B cell (primary cell): ENCODE data around the gene ACTN1. TPM values are rescaled to one million over a fixed set of nuclear protein-coding genes. Genes with fewer than 3 reads are reported as not detected.

Source experiments
- ATAC-seq: fragments of 200-7000 bp; cut with Tn5 transposase; one replicate; pipeline ENCODE4 v1.10.0; 2021; ENCODE audit warnings: low read depth, mild to moderate bottlenecking, moderate number of reproducible peaks, moderate library complexity
- CTCF ChIA-PET: fragments of 350-600 bp; sonication (Branson Sonifier 250); formaldehyde crosslinking; loops from one replicate; lab custom pipeline; 2021; ENCODE audit warnings: antibody characterized with exemption, inconsistent platforms; lab: Charles Lee
- POLR2A ChIA-PET: fragments of 350-600 bp; sonication (Branson Sonifier 250); formaldehyde crosslinking; loops from one replicate; lab custom pipeline; 2021; ENCODE audit warnings: antibody characterized with exemption; lab: Charles Lee
- DNase-seq: peaks from one replicate; pipeline ENCODE4 v3.0.0; 2013
- H2AFZ ChIP-seq: 2 replicates; pipeline ENCODE4 v1.6.1; 2012; ENCODE audit warnings: mild to moderate bottlenecking, low read depth, low read length; ENCODE audit not compliant: insufficient read depth, poor library complexity, severe bottlenecking
- H3K27ac ChIP-seq, 2 donors: 1 replicate in 1 of 2; 2 replicates in 1 of 2; pipeline ENCODE4 v1.5.1; 2012 to 2013; ENCODE audit warnings: low read length in 2 of 2, mild to moderate bottlenecking in 2 of 2, moderate library complexity in 1 of 2
- H3K27me3 ChIP-seq, 4 experiments: fragments of 200-600 bp in 1 of 4; sonication (generic) in 1 of 4; replicated peaks in 1 of 4; 1 replicate in 2 of 4; 2 replicates in 2 of 4; pipeline versions ENCODE4 v1.6.1 to v1.7.0; 2013 to 2016; ENCODE audit warnings: low read length in 3 of 4, mild to moderate bottlenecking in 2 of 4, mixed read lengths in 1 of 4, moderate library complexity in 1 of 4; ENCODE audit not compliant: insufficient read depth in 4 of 4, control insufficient read depth in 3 of 4; ENCODE audit errors: control extremely low read depth in 1 of 4
- H3K36me3 ChIP-seq, 2 experiments: replicated peaks in 1 of 2; 1 replicate in 1 of 2; 2 replicates in 1 of 2; pipeline versions ENCODE4 v1.6.1 to v1.7.1; 2013; ENCODE audit warnings: low read length in 1 of 2; ENCODE audit not compliant: insufficient read depth in 2 of 2, control insufficient read depth in 1 of 2; ENCODE audit errors: control extremely low read depth in 1 of 2, extremely low read depth in 1 of 2
- H3K4me1 ChIP-seq, 2 donors: fragments of 200-600 bp in 1 of 2; sonication (generic) in 1 of 2; 1 replicate in 1 of 2; 2 replicates in 1 of 2; pipeline versions ENCODE4 v1.5.1 to v1.6.1; 2013 to 2017; ENCODE audit warnings: low read length in 2 of 2; ENCODE audit not compliant: control insufficient read depth in 2 of 2, insufficient read depth in 2 of 2
- H3K4me2 ChIP-seq: replicated peaks from 2 replicates; pipeline ENCODE3; 2012; ENCODE audit warnings: mild to moderate bottlenecking, low read depth, low read length; ENCODE audit not compliant: poor library complexity, severe bottlenecking
- H3K4me3 ChIP-seq, 5 experiments: fragments of 200-600 bp in 1 of 5; sonication (generic) in 1 of 5; 1 replicate in 3 of 5; 2 replicates in 2 of 5; pipeline versions ENCODE4 v1.5.1 to v1.7.0; 2011 to 2016; ENCODE audit warnings: low read length in 4 of 5, mild to moderate bottlenecking in 4 of 5, low read depth in 2 of 5, control low read depth in 1 of 5, moderate library complexity in 1 of 5; ENCODE audit not compliant: insufficient read depth in 1 of 5; ENCODE audit errors: control extremely low read depth in 1 of 5, extremely low read depth in 1 of 5
- H3K79me2 ChIP-seq: fragments of 200-600 bp; sonication (generic); one replicate; pipeline ENCODE4 v1.6.0; 2016; ENCODE audit warnings: low read length; ENCODE audit not compliant: control insufficient read depth, insufficient read depth
- H3K9ac ChIP-seq: fragments of 200-600 bp; sonication (generic); 2 replicates; pipeline ENCODE4 v1.6.1; 2017; ENCODE audit warnings: mild to moderate bottlenecking, low read length, moderate library complexity
- H3K9me3 ChIP-seq, 3 donors: one replicate each; pipeline versions ENCODE4 v1.6.1 to v1.7.1; 2013; ENCODE audit warnings: low read length in 2 of 3; ENCODE audit not compliant: control insufficient read depth in 2 of 3, insufficient read depth in 1 of 3; ENCODE audit errors: control extremely low read depth in 1 of 3
- H4K20me1 ChIP-seq: 2 replicates; pipeline ENCODE4 v1.6.0; 2012; ENCODE audit warnings: mild to moderate bottlenecking, low read length; ENCODE audit not compliant: insufficient read depth, control insufficient read depth, poor library complexity, severe bottlenecking
- H3K27ac Mint-ChIP-seq: one replicate; pipeline ENCODE4 v1.8.0; 2021; ENCODE audit warnings: mixed read lengths
- H3K27me3 Mint-ChIP-seq: one replicate; pipeline ENCODE4 v1.8.0; 2021; ENCODE audit warnings: mixed read lengths
- H3K4me1 Mint-ChIP-seq: one replicate; pipeline ENCODE4 v1.8.0; 2021; ENCODE audit warnings: mixed read lengths
- H3K4me3 Mint-ChIP-seq: one replicate; pipeline ENCODE4 v1.8.0; 2021; ENCODE audit warnings: mixed read lengths
- H3K9me3 Mint-ChIP-seq: one replicate; pipeline ENCODE4 v1.8.0; 2022; ENCODE audit warnings: mixed read lengths; ENCODE audit not compliant: insufficient read depth
- CTCF ChIP-seq: fragments of 200-600 bp; IDR thresholded peaks from one replicate; pipeline ENCODE4 v1.8.0; 2022; ENCODE audit warnings: antibody characterized with exemption, mild to moderate bottlenecking
- EZH2 ChIP-seq: IDR thresholded peaks from 2 replicates; pipeline ENCODE4 v1.6.1; 2012; ENCODE audit warnings: borderline replicate concordance, low read depth, mild to moderate bottlenecking, moderate library complexity, low read length; ENCODE audit not compliant: insufficient read depth, poor library complexity, severe bottlenecking
- WGBS: methylation state at CpG from one replicate; pipeline ENCODE4 v1.1.5; 2013; ENCODE audit warnings: missing lambda C conversion rate; ENCODE audit not compliant: insufficient coverage; 5-methylcytosine and 5-hydroxymethylcytosine counted together
- intact Hi-C: fragments of 100-400 bp; cut with micrococcal nuclease; formaldehyde crosslinking; loops from one replicate; pipeline ENCODE4 v1.10.0; 2022
- polyA plus RNA-seq: library from polyadenylated mRNA; depleted of rRNA; stranded (reverse); fragments of >200 nt; gene quantifications from 2 replicates; pipeline ENCODE4 v1.2.3, GENCODE V29; 2012
- total RNA-seq, 2 donors: library from RNA; stranded (reverse); fragments of 120-200 nt in 1 of 2; gene quantifications; 1 replicate in 1 of 2; 2 replicates in 1 of 2; pipeline versions ENCODE4 v1.2.3 to v1.2.4, GENCODE V29; 2013 to 2022

Gene ACTN1
- total and polyA plus RNA-seq, 2 donors (not counting 1 experiment from before 2014, with no cell fraction given): 0.74 to 0.89 TPM

GRCh38 chr14:68931063-68931462, 48.0 kb downstream of the ACTN1 start:
- Mint-ChIP-seq H3K4me1 (no peaks in the 10 kb centered on the region), H3K4me3 (no peak overlapping the region), H3K27me3 (peaks cover 34% of the 10 kb centered on the region), H3K27ac (no peak overlapping the region), H3K9me3 (peaks cover 7% of the 10 kb centered on the region)
- Histone ChIP-seq H3K9ac (no peak overlapping the region), H3K9me3 (peaks cover 0 to 5% (median 4%) of the 10 kb centered on the region in 3 donors), H3K4me1 (no peaks in the 10 kb centered on the region), H4K20me1 (no peaks in the 10 kb centered on the region), H3K4me2 (no peak overlapping the region), H3K79me2 (no peaks in the 10 kb centered on the region), H3K4me3 (no peak overlapping the region), H3K27me3 (peaks cover 0 to 11% (median 0%) of the 10 kb centered on the region in 4 experiments), H3K27ac (no peak overlapping the region), H2AFZ (no peak overlapping the region), H3K36me3 (no peaks in the 10 kb centered on the region)
- POLR2A ChIA-PET: no interaction called here
- TF ChIP-seq CTCF (no peak), EZH2 (no peak)
- CTCF ChIA-PET: no interaction called here
- intact Hi-C loops: no loop called here
- no peak for ATAC-seq
- no peak for DNase-seq
- WGBS: 100% methylated on average over 3 of the region's 3 CpGs

GRCh38 chr14:68929623-68930307, 49.3 kb downstream of the ACTN1 start:
- ATAC-seq: no peak
- H3K27ac Mint-ChIP-seq: no peak overlapping the region
- H3K27ac ChIP-seq: no peak overlapping the region
- H3K4me1 Mint-ChIP-seq: no peaks in the 10 kb centered on the region
- no peak overlapping the region for H3K9ac ChIP-seq
- CTCF ChIA-PET: no interaction called here
- peaks cover 0 to 14% (median 9%) of the 10 kb centered on the region in 3 donors for H3K9me3 ChIP-seq
- no peaks in the 10 kb centered on the region for H4K20me1 ChIP-seq
- H3K27me3 ChIP-seq: peaks cover 0 to 12% (median 0%) of the 10 kb centered on the region in 4 experiments
- no peaks in the 10 kb centered on the region for H3K36me3 ChIP-seq
- H3K4me2 ChIP-seq: no peak overlapping the region
- TF ChIP-seq CTCF (no peak), EZH2 (no peak)
- no peaks in the 10 kb centered on the region for H3K4me1 ChIP-seq
- WGBS: 83% methylated on average over 7 of the region's 12 CpGs
- H3K27me3 Mint-ChIP-seq: peaks cover 37% of the 10 kb centered on the region
- no peak overlapping the region for H3K4me3 ChIP-seq
- intact Hi-C loops: no loop called here
- POLR2A ChIA-PET: no interaction called here
- no peaks in the 10 kb centered on the region for H3K79me2 ChIP-seq
- H2AFZ ChIP-seq: no peak overlapping the region
- no peak for DNase-seq
- H3K4me3 Mint-ChIP-seq: no peak overlapping the region
- H3K9me3 Mint-ChIP-seq: peaks cover 10% of the 10 kb centered on the region
